Kasumi-1 (cell line): ENCODE measurements around the gene CSE1L.
"Not testable (repeated sequence)": the region's sequence is repeated elsewhere in the genome, so short reads cannot be mapped to it uniquely, and the experiment has no call there.

Experiments
- DNase-seq, 2 experiments: peaks; one replicate each; lab custom pipeline; 2025; lab: John Stamatoyannopoulos, UW

Gene CSE1L

DNA sequence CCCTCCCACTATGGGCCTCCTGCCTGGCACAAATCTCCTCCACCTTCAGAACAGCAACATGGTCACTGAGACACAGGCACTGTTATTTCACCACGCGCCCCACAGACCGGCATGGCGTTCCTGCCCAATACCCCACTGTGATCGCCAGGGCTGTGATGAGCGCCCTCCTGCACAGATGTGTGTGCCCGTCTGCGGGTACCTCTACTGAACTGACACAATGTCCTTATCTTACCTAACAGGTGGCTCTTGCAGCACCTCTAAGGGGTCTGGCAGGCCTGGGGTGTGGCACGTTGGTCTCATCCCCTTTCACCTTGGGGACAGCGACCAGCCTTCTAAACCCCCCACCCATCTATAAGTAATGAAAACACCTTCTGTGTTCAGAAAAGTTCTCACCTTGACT is 77.9 kb downstream of the CSE1L start:
- DNase-seq = no peak

DNA sequence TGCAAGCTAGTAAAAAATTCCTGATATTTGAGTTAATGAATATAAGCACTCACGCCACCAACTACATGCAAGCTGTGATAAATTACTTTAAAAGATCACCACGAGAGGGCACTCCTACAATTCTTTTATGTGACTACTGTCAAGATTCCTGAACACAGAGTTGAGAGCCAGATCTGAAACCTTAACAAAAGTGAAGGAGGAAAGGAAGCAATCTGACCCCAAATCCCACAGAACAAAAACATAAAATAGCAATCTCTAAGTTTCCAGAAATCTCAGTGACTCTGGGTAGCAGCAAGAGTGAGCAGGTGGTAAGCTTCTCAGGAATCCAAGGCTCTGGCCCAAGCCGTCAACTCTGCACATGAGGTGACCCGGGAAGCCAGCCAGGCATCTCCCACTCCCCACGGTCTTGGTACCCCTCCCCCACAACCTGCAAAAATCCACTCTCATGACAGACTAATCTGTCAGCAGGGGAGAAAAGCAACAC is 86.9 kb downstream of the CSE1L start:
- DNase-seq = peak; percentile 84 to 86

DNA sequence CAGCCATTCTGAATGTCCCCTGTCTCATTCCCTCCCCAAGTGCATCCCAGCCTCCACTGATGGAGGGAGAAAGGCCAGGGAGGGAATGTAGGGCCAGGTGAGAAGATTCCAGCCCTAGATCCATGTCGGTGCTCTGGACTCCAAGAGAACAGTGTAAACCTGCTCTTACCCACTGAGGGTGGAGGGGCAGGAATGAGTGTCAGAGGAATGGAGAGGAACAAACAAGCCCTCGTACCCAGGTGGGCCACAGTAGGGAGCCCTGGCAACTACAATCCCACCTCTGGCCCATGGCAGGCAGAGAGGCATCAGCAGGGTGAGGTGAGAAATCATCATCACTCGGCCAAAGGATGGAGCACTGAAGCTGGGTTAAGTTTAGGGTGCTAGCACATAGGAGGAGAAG is 87.5 kb downstream of the CSE1L start:
- DNase-seq = no peak

DNA sequence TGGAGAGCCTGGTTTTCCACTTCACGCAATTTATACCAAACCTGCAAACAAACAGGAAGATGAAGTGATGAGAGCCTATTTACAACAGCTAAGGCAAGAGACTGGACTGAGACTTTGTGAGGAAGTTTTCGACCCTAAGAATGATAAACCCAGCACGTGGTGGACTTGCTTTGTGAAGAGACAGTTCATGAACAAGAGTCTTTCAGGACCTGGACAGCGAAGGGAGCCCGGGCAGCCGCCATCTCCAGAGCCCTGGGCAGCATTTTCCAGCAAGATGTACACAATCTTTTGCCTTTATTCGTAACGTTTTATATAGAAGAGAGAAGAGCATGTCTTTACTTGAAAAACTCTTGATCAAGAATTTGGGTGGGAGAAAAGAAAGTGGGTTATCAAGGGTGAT is 88.7 kb downstream of the CSE1L start:
- DNase-seq = not testable (repeated sequence)

DNA sequence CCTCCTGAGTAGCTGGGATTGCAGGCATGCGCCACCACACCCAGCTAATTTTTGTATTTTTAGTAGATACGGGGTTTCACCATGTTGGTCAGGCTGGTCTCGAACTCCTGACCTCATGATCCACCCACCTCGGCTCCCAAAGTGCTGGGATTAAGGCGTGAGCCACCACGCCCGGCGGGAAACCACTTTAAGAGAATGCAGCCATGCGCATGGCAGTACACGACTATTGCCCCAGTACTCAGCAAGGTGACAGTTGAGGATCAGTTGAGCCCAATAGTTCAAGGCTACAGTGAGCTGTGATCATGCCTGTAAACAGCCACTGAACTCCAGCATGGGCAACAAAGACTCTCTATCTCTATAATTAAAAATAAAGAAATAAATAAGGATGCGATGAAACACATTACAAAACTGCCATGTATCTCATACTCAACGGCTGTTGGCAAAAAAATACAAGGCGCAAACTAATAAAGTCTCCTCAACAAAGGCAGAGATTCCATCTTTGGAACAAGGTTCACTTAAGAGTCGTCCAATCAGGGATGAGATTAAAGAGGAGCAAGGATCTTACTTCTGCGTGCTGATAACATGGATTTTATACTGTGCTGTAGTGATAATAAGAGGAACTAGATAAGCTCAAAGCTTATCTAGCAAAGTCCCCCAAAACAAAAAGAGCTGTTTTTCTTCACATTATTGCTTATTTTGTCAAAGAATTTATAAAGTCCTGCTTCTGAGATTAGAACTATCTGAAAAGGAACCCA is 90.9 kb downstream of the CSE1L start:
- no peak for DNase-seq

DNA sequence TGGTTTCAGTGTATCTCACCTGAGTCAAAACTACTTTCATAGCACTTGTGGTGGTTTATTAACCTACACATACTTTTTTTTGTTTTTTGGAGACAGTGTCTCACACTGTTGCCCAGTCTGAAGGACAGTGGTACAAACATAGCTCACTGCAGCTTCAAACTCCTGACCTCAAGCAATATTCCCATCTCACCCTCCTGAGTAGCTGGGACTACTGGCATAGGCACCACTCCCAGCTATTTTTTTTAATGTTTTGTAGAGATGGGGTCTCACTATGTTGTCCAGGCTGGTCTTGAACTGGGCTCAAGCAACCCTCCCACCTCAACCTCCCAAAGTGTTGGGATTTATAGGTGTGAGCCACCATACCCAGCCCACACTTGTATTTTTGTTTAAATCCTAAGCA is 92.3 kb downstream of the CSE1L start:
- no peak for DNase-seq

DNA sequence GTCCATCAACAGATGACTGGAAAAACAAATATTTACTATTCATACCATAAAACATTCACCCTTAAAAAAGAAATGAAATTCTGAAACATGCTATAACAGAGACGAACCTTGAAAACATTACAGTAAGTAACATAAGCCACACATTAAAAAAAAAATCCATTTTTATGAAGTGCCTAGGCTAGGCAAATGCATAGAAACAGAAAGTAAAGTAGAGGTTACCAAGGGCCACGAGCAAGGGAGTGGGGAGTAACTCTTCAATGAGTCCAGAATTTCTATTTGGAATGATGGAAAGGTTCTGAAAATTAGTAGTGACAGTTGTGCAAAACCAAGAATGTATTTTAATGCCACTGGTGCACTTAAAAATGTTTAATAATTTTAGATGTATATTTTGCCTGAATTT is 94.3 kb downstream of the CSE1L start:
- DNase-seq = no peak

DNA sequence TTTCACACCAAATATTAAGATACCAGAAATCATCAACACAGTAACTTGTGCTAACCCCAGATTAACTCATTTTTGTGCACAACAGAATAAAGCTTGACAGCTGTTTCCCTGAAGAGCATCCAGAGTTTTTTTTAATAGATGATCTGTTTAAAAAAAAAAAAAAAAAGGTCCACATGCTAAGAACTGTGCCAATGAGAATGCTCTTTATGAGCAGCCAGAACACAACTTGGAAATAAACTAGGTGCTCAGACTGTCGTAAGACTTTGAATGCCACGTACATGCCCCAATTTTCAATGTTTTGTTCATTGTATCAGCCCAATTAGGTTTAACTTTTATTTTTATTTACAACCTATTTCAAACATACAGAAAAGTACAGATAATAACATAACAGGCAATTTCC is 94.7 kb downstream of the CSE1L start:
- DNase-seq = no peak
